ENCODE measurements around the gene HEATR9.

The HEATR9 gene

GRCh38 chr17:35849469-35850348 lies 19.0 kb downstream of the HEATR9 start:
- H4K91ac ChIP-seq (ENCODE audit: low read length): no peak overlapping the region
- H4K8ac ChIP-seq (ENCODE audit: low read length): no peak overlapping the region
- no peak overlapping the region for H2BK120ac ChIP-seq (ENCODE audit: low read depth, low read length)
- H2BK12ac ChIP-seq (ENCODE audit: low read length in 2 of 2): no peak overlapping the region
- H3K18ac ChIP-seq (ENCODE audit: low read depth in 1 of 2, low read length in 2 of 2): no peak overlapping the region
- no peaks in the 10 kb centered on the region for H3K9me3 ChIP-seq (ENCODE audit: control insufficient read depth, low read length)
- H3K4me1 ChIP-seq (ENCODE audit: control insufficient read depth, insufficient read depth, low read depth, low read length): no peaks in the 10 kb centered on the region
- H3K79me1 ChIP-seq (replicated peaks; ENCODE audit: low read length, poor library complexity, severe bottlenecking): peaks cover 13% of the 10 kb centered on the region
- H2AK5ac ChIP-seq (ENCODE audit: low read length, severe bottlenecking): no peak overlapping the region
- no peak overlapping the region for H3K9ac ChIP-seq (ENCODE audit: low read length)
- no peak overlapping the region for H2BK5ac ChIP-seq (ENCODE audit: low read depth, low read length, poor library complexity, severe bottlenecking)
- no peak overlapping the region for H3K4me3 ChIP-seq (ENCODE audit: insufficient read depth in 1 of 2, low read depth in 1 of 2, low read length in 2 of 2)
- no peak overlapping the region for H3K4me2 ChIP-seq (ENCODE audit: low read length, poor library complexity, severe bottlenecking)
- H3K14ac ChIP-seq (ENCODE audit: low read length in 2 of 2): no peak overlapping the region
- WGBS: 90% methylated on average over 7 of the region's 7 CpGs
- H3K36me3 ChIP-seq (ENCODE audit: control insufficient read depth in 1 of 2, insufficient read depth in 2 of 2, low read depth in 1 of 2, low read length in 2 of 2): peaks cover 16 to 75% of the 10 kb centered on the region in 2 experiments
- no peak overlapping the region for H3K27ac ChIP-seq (ENCODE audit: low read length, poor library complexity, severe bottlenecking)
- H3K27me3 ChIP-seq (ENCODE audit: control insufficient read depth in 1 of 2, insufficient read depth in 1 of 2, low read length in 2 of 2): no peaks in the 10 kb centered on the region
- H3K4ac ChIP-seq (ENCODE audit: low read depth in 1 of 2, low read length in 2 of 2): no peak overlapping the region
- no peak overlapping the region for H2BK15ac ChIP-seq (ENCODE audit: low read depth, poor library complexity, severe bottlenecking)
- peak; percentile 75 for DNase-seq
- no peak overlapping the region for H3K23ac ChIP-seq (ENCODE audit: low read length in 2 of 2)
- no peak overlapping the region for H2AFZ ChIP-seq (ENCODE audit: low read depth, low read length)

- H2AFZ ChIP-seq (ENCODE audit: low read depth, low read length): no peak overlapping the region
- no peak overlapping the region for H3K23ac ChIP-seq (ENCODE audit: low read length in 2 of 2)
- H2BK5ac ChIP-seq (ENCODE audit: low read depth, low read length, poor library complexity, severe bottlenecking): no peak overlapping the region
- no peak overlapping the region for H3K4me2 ChIP-seq (ENCODE audit: low read length, poor library complexity, severe bottlenecking)
- no peaks in the 10 kb centered on the region for H3K9me3 ChIP-seq (ENCODE audit: control insufficient read depth, low read length)
- H3K79me1 ChIP-seq (replicated peaks; ENCODE audit: low read length, poor library complexity, severe bottlenecking): peaks cover 27% of the 10 kb centered on the region
- H3K4ac ChIP-seq (ENCODE audit: low read depth in 1 of 2, low read length in 2 of 2): no peak overlapping the region
- no peak overlapping the region for H2BK12ac ChIP-seq (ENCODE audit: low read length in 2 of 2)
- H4K91ac ChIP-seq (ENCODE audit: low read length): no peak overlapping the region
- no peak overlapping the region for H2BK120ac ChIP-seq (ENCODE audit: low read depth, low read length)
- H3K27ac ChIP-seq (ENCODE audit: low read length, poor library complexity, severe bottlenecking): no peak overlapping the region
- no peak for DNase-seq
- H4K8ac ChIP-seq (ENCODE audit: low read length): no peak overlapping the region
- peaks cover 29 to 82% of the 10 kb centered on the region in 2 experiments for H3K36me3 ChIP-seq (ENCODE audit: control insufficient read depth in 1 of 2, insufficient read depth in 2 of 2, low read depth in 1 of 2, low read length in 2 of 2)
- H3K27me3 ChIP-seq (ENCODE audit: control insufficient read depth in 1 of 2, insufficient read depth in 1 of 2, low read length in 2 of 2): no peaks in the 10 kb centered on the region
- H3K9ac ChIP-seq (ENCODE audit: low read length): no peak overlapping the region
- no peak overlapping the region for H2BK15ac ChIP-seq (ENCODE audit: low read depth, poor library complexity, severe bottlenecking)
- no peaks in the 10 kb centered on the region for H3K4me1 ChIP-seq (ENCODE audit: control insufficient read depth, insufficient read depth, low read depth, low read length)
- no peak overlapping the region for H3K18ac ChIP-seq (ENCODE audit: low read depth in 1 of 2, low read length in 2 of 2)
- H3K14ac ChIP-seq (ENCODE audit: low read length in 2 of 2): no peak overlapping the region
- 98% methylated on average over 4 of the region's 4 CpGs for WGBS
- no peak overlapping the region for H2AK5ac ChIP-seq (ENCODE audit: low read length, severe bottlenecking)
- H3K4me3 ChIP-seq (ENCODE audit: insufficient read depth in 1 of 2, low read depth in 1 of 2, low read length in 2 of 2): no peak overlapping the region
Measured at GRCh38 chr17:35847633-35848373, 20.9 kb downstream of the HEATR9 start.

DNA sequence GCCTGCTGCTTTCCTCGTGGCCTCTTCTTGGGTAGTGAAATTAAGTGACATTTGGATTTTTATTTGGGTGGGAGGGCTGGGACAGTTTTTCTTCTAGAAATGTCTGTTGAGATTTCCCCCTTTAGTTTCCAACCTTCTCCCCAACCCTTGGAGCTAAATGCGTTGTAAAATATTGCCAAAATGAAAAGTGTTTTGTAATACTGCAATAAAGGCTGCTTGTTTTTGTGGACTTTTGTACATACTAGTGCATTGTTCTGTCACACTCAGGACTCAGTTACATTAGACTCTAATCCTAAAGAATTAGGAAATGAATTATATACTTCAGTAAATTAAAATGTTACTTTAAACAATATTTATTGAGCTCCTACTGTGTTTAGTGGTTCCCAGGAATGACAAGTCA lies 21.7 kb downstream of the HEATR9 start:
- Histone ChIP-seq H2AK5ac (ENCODE audit: low read length, severe bottlenecking) (no peak overlapping the region), H2BK120ac (ENCODE audit: low read depth, low read length) (no peak overlapping the region), H3K4me2 (ENCODE audit: low read length, poor library complexity, severe bottlenecking) (no peak overlapping the region), H3K9me3 (ENCODE audit: control insufficient read depth, low read length) (no peaks in the 10 kb centered on the region), H4K91ac (ENCODE audit: low read length) (no peak overlapping the region), H2BK15ac (ENCODE audit: low read depth, poor library complexity, severe bottlenecking) (no peak overlapping the region), H3K9ac (ENCODE audit: low read length) (no peak overlapping the region), H2BK5ac (ENCODE audit: low read depth, low read length, poor library complexity, severe bottlenecking) (no peak overlapping the region), H3K36me3 (ENCODE audit: control insufficient read depth in 1 of 2, insufficient read depth in 2 of 2, low read depth in 1 of 2, low read length in 2 of 2) (peaks cover 35 to 85% of the 10 kb centered on the region in 2 experiments), H3K4ac (ENCODE audit: low read depth in 1 of 2, low read length in 2 of 2) (no peak overlapping the region), H3K4me3 (ENCODE audit: insufficient read depth in 1 of 2, low read depth in 1 of 2, low read length in 2 of 2) (no peak overlapping the region), H3K14ac (ENCODE audit: low read length in 2 of 2) (no peak overlapping the region), H2AFZ (ENCODE audit: low read depth, low read length) (no peak overlapping the region), H3K18ac (ENCODE audit: low read depth in 1 of 2, low read length in 2 of 2) (no peak overlapping the region), H3K4me1 (ENCODE audit: control insufficient read depth, insufficient read depth, low read depth, low read length) (no peaks in the 10 kb centered on the region), H3K27ac (ENCODE audit: low read length, poor library complexity, severe bottlenecking) (no peak overlapping the region), H4K8ac (ENCODE audit: low read length) (no peak overlapping the region), H2BK12ac (ENCODE audit: low read length in 2 of 2) (no peak overlapping the region), H3K79me1 (replicated peaks; ENCODE audit: low read length, poor library complexity, severe bottlenecking) (peaks cover 26% of the 10 kb centered on the region), H3K23ac (ENCODE audit: low read length in 2 of 2) (no peak overlapping the region), H3K27me3 (ENCODE audit: control insufficient read depth in 1 of 2, insufficient read depth in 1 of 2, low read length in 2 of 2) (no peaks in the 10 kb centered on the region)
- no peak for DNase-seq
- no CpG with 5 or more reads among the region's 2 CpGs for WGBS

DNA sequence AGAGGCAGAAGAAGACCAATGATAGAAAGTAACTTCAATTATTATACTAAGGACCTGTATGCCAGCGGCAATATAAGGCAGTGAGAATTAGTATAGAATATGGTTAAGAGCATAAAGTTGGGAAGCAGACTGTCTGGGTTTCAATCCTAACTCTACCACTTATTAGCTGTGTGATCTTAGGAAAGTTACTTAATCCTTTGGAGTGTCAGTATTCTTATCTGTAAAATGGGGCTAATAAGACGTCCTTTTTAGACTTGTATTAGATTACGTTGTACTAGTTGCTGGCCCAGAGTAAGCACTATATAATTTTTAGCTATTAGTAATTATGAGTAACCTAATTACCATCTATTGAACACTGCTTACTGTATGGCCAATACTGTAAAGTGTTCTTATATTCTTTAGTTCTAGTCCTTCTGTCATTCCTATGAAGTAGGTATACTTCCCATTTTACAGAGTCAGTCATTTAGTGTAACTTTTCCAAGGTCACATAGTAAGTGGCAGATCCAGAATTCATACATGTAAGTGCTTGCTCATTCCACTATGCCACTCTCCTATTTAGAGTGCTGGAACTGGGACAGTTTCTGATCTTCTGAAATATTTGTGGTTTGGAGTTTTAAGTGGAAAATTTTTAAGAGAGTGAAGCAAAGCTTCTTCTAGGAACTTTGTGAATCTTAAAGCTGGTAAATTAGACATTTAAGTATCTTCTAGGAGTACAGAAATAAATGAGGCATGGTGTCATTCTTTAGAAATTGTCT lies 22.5 kb downstream of the HEATR9 start:
- peaks cover 26% of the 10 kb centered on the region for H3K79me1 ChIP-seq (replicated peaks; ENCODE audit: low read length, poor library complexity, severe bottlenecking)
- no peak overlapping the region for H2BK15ac ChIP-seq (ENCODE audit: low read depth, poor library complexity, severe bottlenecking)
- whole genome bisulfite sequencing: 100% methylated on average over 2 of the region's 3 CpGs
- no peak overlapping the region for H3K4ac ChIP-seq (ENCODE audit: low read depth in 1 of 2, low read length in 2 of 2)
- no peak overlapping the region for H3K9ac ChIP-seq (ENCODE audit: low read length)
- H2BK5ac ChIP-seq (ENCODE audit: low read depth, low read length, poor library complexity, severe bottlenecking): no peak overlapping the region
- no peaks in the 10 kb centered on the region for H3K4me1 ChIP-seq (ENCODE audit: control insufficient read depth, insufficient read depth, low read depth, low read length)
- peaks cover 35 to 86% of the 10 kb centered on the region in 2 experiments for H3K36me3 ChIP-seq (ENCODE audit: control insufficient read depth in 1 of 2, insufficient read depth in 2 of 2, low read depth in 1 of 2, low read length in 2 of 2)
- no peak overlapping the region for H2AFZ ChIP-seq (ENCODE audit: low read depth, low read length)
- H3K14ac ChIP-seq (ENCODE audit: low read length in 2 of 2): no peak overlapping the region
- no peak overlapping the region for H3K4me2 ChIP-seq (ENCODE audit: low read length, poor library complexity, severe bottlenecking)
- H3K4me3 ChIP-seq (ENCODE audit: insufficient read depth in 1 of 2, low read depth in 1 of 2, low read length in 2 of 2): no peak overlapping the region
- no peak overlapping the region for H2BK120ac ChIP-seq (ENCODE audit: low read depth, low read length)
- no peak overlapping the region for H3K18ac ChIP-seq (ENCODE audit: low read depth in 1 of 2, low read length in 2 of 2)
- H3K27me3 ChIP-seq (ENCODE audit: control insufficient read depth in 1 of 2, insufficient read depth in 1 of 2, low read length in 2 of 2): no peaks in the 10 kb centered on the region
- H3K9me3 ChIP-seq (ENCODE audit: control insufficient read depth, low read length): no peaks in the 10 kb centered on the region
- no peak overlapping the region for H3K27ac ChIP-seq (ENCODE audit: low read length, poor library complexity, severe bottlenecking)
- no peak overlapping the region for H4K91ac ChIP-seq (ENCODE audit: low read length)
- no peak overlapping the region for H4K8ac ChIP-seq (ENCODE audit: low read length)
- no peak overlapping the region for H2BK12ac ChIP-seq (ENCODE audit: low read length in 2 of 2)
- H2AK5ac ChIP-seq (ENCODE audit: low read length, severe bottlenecking): no peak overlapping the region
- DNase-seq: peak; percentile 37
- H3K23ac ChIP-seq (ENCODE audit: low read length in 2 of 2): no peak overlapping the region

All from mesenchymal stem cell (in vitro differentiated cells and primary cell).